Spinal cord (tissue), 10 donors: ENCODE measurements around the gene DPEP2NB. TPM values are rescaled to one million over a fixed set of nuclear protein-coding genes. Genes with fewer than 3 reads are reported as not detected.
"Not testable (repeated sequence)": the region's sequence is repeated elsewhere in the genome, so short reads cannot be mapped to it uniquely, and the experiment has no call there.

Source experiments
- DNase-seq, 6 donors: peaks; one replicate each; pipeline versions ENCODE4 v3.0.0 to v3.0.0-alpha.2; 2013 to 2015; ENCODE audit warnings: low spot score in 6 of 6, low read depth in 4 of 6
- H3K27ac ChIP-seq: one replicate; pipeline ENCODE4 v1.5.1; 2013; ENCODE audit warnings: low read depth, low read length, control low read depth
- H3K27me3 ChIP-seq: one replicate; pipeline ENCODE4 v1.6.1; 2013; ENCODE audit warnings: low read length; ENCODE audit not compliant: control insufficient read depth, insufficient read depth
- H3K36me3 ChIP-seq: one replicate; pipeline ENCODE4 v1.6.1; 2013; ENCODE audit warnings: low read length; ENCODE audit not compliant: control insufficient read depth, insufficient read depth
- H3K4me1 ChIP-seq: one replicate; pipeline ENCODE4 v1.6.1; 2013; ENCODE audit warnings: low read length; ENCODE audit not compliant: control insufficient read depth, insufficient read depth
- H3K4me3 ChIP-seq: one replicate; pipeline ENCODE4 v1.5.1; 2013; ENCODE audit warnings: low read depth, low read length, control low read depth
- H3K9me3 ChIP-seq: one replicate; pipeline ENCODE4 v1.6.1; 2013; ENCODE audit warnings: low read length; ENCODE audit not compliant: control insufficient read depth, insufficient read depth
- WGBS: methylation state at CpG from one replicate; pipeline ENCODE4 v1.1.5; 2013; ENCODE audit warnings: missing lambda C conversion rate; ENCODE audit not compliant: insufficient coverage; 5-methylcytosine and 5-hydroxymethylcytosine counted together
- polyA plus RNA-seq, 2 donors: library from polyadenylated mRNA; unstranded; fragments of 120-200 nt; gene quantifications; one replicate each; pipeline ENCODE4 v1.2.1, GENCODE V29; 2013; ENCODE audit not compliant: insufficient read length in 2 of 2
- total RNA-seq, 2 donors: library from RNA; depleted of rRNA in 1 of 2; stranded (reverse); fragments of 120-200 nt in 1 of 2; fragments of >200 nt in 1 of 2; gene quantifications; one replicate each; pipeline versions ENCODE4 v1.2.3 to v1.2.4, GENCODE V29; 2013 to 2014
- donor health status: healthy.

Gene DPEP2NB
- total and polyA plus RNA-seq, 4 donors = not detected

DNA sequence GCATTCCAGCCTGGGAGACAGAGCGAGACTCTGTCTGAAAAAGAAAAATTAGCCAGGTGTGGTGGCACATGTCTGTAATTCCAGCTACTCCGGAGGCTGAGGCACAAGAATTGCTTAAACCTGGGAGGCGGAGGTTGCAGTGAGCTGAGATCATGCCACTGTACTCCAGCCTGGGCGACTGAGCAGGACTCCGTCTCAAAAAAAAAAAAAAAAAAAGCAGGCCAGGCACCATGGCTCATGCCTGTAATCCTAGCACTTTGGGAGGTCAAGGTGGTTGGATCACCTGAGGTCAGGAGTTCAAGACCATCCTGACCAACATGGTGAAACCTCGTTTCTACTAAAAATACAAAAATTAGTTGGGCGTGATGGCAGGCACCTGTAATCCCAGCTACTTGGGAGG is 43.4 kb downstream of the DPEP2NB start:
- not testable (repeated sequence) for H3K27ac ChIP-seq, H3K4me3 ChIP-seq, DNase-seq, H3K9me3 ChIP-seq, H3K36me3 ChIP-seq
- H3K4me1 ChIP-seq = peaks cover 15% of the 10 kb centered on the region
- WGBS = 97% methylated on average over 3 of the region's 7 CpGs
- peaks cover 15% of the 10 kb centered on the region for H3K27me3 ChIP-seq

DNA sequence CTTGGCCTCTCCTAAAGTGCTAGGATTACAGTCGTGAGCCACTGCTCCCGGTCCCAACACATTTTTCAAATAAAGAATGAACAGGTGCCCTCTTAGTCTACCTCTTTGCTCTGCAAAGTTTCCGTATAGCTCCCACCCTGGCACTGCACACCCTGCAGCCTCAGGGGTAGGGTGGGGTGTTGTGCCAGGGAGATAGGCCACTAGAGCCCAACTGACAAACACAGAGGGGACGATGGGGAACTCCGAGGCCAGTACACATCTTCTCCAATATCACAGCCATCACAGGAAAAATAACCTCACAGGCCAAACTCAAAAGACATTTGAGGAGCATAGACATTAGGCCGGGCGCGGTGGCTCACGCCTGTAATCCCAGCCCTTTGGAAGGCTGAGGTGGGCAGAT is 44.6 kb downstream of the DPEP2NB start:
- H3K4me3 ChIP-seq = no peak overlapping the region
- H3K36me3 ChIP-seq = no peaks in the 10 kb centered on the region
- peaks cover 19% of the 10 kb centered on the region for H3K27me3 ChIP-seq
- no peak for DNase-seq
- H3K4me1 ChIP-seq = peaks cover 27% of the 10 kb centered on the region
- no peak overlapping the region for H3K27ac ChIP-seq
- H3K9me3 ChIP-seq = no peaks in the 10 kb centered on the region
- WGBS = 98% methylated on average over 8 of the region's 9 CpGs

DNA sequence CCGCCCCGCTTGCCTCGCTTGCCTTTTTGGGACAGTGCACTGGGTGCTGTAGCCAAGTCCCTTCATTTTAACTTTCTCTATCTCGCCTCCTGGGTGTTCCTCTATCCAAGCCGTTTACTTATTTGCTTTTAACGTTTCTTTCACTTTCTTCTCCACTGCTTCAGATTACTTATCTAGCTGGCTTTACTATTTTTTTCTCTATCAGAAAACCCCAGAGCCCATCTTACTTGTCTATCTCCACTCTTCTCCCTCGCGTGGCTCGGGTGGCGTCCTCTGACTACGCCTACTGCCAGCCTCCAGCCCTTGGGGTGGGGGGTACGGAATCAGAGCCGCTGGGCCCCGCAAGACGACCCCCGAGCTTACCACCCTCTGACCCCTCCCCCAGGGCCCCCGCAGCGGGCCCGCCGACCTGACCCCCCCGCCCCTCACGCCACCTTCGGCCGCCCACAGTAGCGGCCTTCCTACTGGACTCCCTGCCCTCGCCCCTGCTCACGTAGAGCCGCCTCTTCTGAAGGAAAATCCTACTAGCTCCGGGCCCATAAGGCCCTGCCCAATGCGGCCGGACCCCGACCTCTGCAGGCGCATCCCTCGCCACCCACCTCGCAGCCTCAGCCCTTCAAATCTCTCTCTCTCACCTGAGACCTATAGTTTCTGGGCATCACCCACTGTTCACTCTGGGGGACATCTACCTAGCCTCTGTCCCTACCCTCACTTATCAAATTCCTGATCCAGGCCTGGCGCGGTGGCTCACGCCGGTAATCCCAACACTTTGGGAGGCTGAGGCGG is 46.3 kb downstream of the DPEP2NB start:
- 34% methylated on average over 29 of the region's 40 CpGs for WGBS
- no peak for DNase-seq
- Histone ChIP-seq H3K27me3 (peaks cover 19% of the 10 kb centered on the region), H3K9me3 (no peaks in the 10 kb centered on the region), H3K4me3 (peak overlapping the region; percentile 51), H3K36me3 (no peaks in the 10 kb centered on the region), H3K27ac (peak overlapping the region; percentile 52), H3K4me1 (peaks cover 37% of the 10 kb centered on the region)

DNA sequence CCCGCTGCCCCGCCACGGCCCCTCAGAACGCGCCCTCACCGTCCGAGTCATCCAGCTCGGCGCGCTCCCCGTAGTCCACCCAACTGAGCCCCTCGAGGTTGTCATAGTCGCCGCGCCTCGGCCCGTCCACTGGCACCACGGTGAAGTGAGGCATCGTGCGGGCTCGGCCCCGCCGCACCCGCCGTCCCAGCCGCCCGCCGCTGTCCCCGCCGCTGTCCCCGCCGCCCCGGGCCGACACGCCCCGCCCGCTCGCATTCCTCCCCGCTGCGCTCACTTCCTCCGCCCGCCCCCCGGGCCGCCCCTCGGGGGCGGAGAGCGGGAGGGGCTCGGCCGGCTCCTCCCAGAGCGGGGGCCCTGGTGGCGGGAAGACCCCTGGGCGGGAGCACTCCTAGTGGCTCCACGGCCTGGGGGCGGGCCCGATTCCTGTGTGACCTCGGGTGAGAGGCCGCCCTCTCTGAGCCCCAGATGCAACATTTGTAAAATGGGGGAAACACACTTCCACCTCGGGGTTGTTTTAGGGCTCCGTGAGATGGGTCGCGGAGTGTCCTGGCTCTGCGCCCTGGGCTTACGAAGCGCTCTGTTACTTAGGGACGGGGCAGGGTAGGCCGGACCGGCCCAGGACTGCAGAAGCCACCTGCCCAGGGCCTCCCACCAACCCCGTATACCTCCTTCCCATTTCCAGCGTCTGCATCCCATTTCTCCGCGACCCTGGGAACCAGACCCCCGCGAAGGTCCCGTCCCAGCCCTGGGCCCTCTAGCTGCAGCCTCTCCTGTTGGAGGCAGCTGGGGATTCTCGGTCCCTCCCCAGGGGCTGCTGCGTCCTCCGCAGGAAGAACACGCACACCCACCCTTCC is 47.1 kb downstream of the DPEP2NB start, which contains the start of gene SLC12A4:
Gene SLC12A4, minus strand, starts transcription at position 238 of the 854 bp plus-strand sequence. Its CDS starts 84 bp downstream, at position 154.
- Histone ChIP-seq H3K4me3 (peak within 1 kb of the TSS; percentile 79), H3K9me3 (no peaks in the 10 kb centered on the region), H3K27ac (peak within 1 kb of the TSS; percentile 76), H3K36me3 (peaks cover 5% of the 10 kb centered on the region), H3K27me3 (peaks cover 19% of the 10 kb centered on the region), H3K4me1 (peaks cover 45% of the 10 kb centered on the region)
- 2% methylated on average over 78 of the region's 78 CpGs for WGBS
- peak in 4 of 6 donors; percentile 66 to 90 (median 68) for DNase-seq

DNA sequence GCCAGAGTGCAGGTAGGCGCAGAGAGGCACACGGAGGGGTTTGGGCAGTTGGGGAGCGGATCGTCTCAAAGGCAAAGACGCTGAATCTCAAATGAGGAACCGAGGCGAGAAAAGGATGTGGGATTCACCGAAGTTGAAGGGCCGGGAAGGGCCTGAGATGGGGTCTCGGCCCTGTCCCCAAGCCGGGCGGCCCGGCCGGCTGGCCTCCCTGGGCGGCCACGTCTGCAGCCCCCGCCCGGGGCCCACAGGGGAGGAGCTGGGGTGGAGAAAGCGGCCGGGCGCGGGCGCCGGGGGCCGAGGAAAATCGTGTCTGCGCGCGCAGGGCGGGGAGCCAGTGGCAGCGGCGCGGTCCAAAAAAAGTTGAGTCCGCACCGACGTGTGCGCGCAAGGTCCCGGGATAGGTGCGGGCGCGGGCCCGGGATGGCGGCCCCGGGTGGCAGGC is 47.7 kb downstream of the DPEP2NB start:
- WGBS = 2% methylated on average over 45 of the region's 45 CpGs
- H3K4me1 ChIP-seq = peaks cover 51% of the 10 kb centered on the region

DNA sequence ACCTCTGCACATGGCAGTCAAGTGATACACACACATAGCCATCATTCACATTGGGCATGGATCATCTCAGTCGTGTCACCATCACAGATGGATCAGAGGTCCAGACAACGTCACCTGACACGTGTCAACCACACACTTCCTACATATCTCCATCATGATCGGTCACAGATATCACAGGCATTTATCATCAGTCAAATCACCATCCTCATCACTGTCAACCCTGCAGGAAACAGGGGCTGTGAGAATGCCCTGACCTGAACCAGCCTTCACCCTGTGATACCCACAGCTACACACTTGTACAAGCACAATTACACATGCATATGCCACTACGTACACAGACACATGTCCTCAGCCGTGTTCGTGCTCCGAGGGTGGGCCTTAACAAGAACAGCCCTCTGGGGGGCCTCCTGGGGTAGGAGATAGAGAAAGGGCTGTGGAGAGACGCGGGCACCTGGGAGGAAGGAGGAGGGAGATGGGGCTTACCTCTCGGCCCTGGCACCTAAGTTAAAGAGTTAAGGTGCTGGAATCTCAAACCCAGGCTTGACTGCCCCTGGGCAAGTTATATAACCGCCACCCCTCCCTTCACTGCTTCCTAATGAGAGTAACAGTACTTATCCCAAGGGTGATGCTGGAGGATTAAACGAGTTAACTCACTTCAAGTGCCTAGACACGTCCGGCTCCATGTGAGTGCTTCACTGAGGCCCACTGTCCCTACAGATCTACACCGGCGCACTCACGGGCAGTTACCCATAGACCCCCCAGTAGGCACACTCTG is 48.3 kb downstream of the DPEP2NB start:
- Histone ChIP-seq H3K4me1 (peaks cover 56% of the 10 kb centered on the region), H3K27ac (peak overlapping the region; percentile 76), H3K36me3 (peaks cover 11% of the 10 kb centered on the region), H3K4me3 (peak overlapping the region; percentile 79), H3K27me3 (peaks cover 19% of the 10 kb centered on the region), H3K9me3 (no peaks in the 10 kb centered on the region)
- WGBS = 33% methylated on average over 14 of the region's 18 CpGs
- no peak for DNase-seq

More for the DNA sequence above, 47.7 kb downstream of the DPEP2NB start:
- H3K4me3 ChIP-seq = peak overlapping the region; percentile 79
- H3K36me3 ChIP-seq = peaks cover 8% of the 10 kb centered on the region
- H3K27ac ChIP-seq = peak overlapping the region; percentile 76
- H3K9me3 ChIP-seq = no peaks in the 10 kb centered on the region
- H3K27me3 ChIP-seq = peaks cover 19% of the 10 kb centered on the region
- DNase-seq = peak in 1 of 6 donors; percentile 60

DNA sequence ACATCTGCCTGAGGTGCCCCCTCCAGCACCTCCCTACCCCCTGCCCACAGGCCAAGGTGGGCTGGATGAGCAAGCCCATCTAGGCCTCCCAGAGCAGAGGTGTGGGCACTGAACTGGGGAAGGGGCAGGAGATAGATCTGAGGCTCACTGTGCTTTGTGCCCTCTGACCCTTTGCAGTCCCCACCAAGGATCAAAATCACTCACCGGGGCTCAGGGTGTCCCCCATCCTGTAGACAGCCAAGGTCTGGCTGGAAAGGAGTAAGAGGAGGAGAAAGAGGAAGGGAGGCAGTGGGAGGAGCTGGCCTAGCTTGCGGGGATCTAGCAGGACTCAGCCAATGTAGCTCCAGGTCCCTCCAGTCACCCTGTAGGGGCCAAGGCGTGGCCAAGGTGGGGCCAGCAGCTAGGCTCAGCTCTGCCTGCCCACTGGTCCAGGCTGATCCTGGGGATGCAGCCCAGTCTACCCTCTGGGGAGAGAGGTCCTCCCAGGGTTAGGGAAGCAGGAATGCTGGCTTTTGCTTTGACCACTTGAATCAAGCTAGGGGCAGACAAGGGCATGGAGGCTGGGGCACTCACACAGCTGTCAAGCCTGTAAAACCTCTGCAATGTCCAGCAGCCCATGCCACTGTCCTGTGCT is 49.0 kb downstream of the DPEP2NB start:
- 68% methylated on average over 2 of the region's 3 CpGs for WGBS

DNA sequence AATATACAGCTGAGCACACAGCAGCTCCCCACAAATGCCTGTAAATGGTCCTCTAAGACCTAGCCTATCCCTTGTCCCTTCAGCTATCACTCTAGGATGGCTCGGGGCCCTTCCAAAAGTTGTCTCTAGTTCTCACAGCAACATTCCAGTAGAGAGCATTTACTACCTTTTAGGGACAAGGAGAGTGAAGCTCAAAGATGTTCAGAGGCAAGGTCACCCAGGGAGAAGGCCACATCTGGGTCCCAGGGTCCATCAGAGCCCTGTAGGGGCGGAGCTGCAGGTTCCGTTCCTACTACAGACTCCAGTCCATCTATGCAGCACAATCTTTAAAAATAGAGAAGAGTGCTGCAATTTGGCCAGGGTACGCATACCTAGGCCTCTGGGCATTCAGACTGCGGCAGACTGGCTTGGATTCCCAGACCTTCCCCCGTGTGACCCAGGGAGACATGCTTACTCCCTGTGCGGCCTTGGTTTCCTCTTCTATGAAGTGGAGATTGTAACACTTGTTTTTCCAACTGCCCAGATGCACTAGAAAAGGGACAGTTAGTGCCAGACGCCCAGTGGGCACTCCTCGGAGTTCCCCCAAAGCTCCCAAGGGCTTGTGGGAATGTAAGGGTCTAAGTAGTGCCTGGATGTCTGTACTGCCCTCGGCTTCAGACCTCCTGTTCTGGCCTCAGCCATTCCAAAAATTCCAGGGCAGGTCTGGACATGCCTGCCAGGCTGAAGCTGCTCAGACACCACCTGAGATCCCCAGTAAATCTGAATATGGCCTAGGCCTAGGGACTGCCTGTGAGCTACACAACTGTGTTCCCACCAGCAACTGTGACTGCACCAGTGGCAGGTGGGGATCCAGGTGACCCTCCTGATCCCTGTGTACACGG is 49.8 kb downstream of the DPEP2NB start:
- Histone ChIP-seq H3K36me3 (peaks cover 24% of the 10 kb centered on the region), H3K27me3 (peaks cover 19% of the 10 kb centered on the region), H3K4me1 (peaks cover 69% of the 10 kb centered on the region), H3K27ac (peak overlapping the region; percentile 42), H3K9me3 (no peaks in the 10 kb centered on the region), H3K4me3 (peak overlapping the region; percentile 79)
- no peak for DNase-seq
- WGBS = 73% methylated on average over 8 of the region's 11 CpGs

More for the DNA sequence above, 49.0 kb downstream of the DPEP2NB start:
- peaks cover 63% of the 10 kb centered on the region for H3K4me1 ChIP-seq
- H3K36me3 ChIP-seq = peaks cover 17% of the 10 kb centered on the region
- DNase-seq = no peak
- peaks cover 19% of the 10 kb centered on the region for H3K27me3 ChIP-seq
- peak overlapping the region; percentile 42 for H3K27ac ChIP-seq
- no peaks in the 10 kb centered on the region for H3K9me3 ChIP-seq
- H3K4me3 ChIP-seq = peak overlapping the region; percentile 79
